ENCODE measurements around the gene DST.

- no peak for TF ChIP-seq TAF1 (IDR thresholded peaks at IDR 0.05; ENCODE audit: borderline replicate concordance, low read depth, low read length)
- no peak for TF ChIP-seq POLR2AphosphoS5 (IDR thresholded peaks at IDR 0.05; ENCODE audit: low read depth, low read length)
- TF ChIP-seq RCOR1 (IDR thresholded peaks at IDR 0.05; ENCODE audit: low read length), result no peak
- no peak for TF ChIP-seq CHD2 (IDR thresholded peaks at IDR 0.05; ENCODE audit: low read length, partially characterized antibody)
- no peak for TF ChIP-seq CTCF (IDR thresholded peaks at IDR 0.05)
- no peak for TF ChIP-seq RXRA (IDR thresholded peaks at IDR 0.05; ENCODE audit: borderline replicate concordance, low read depth)
- TF ChIP-seq MEF2A (IDR thresholded peaks at IDR 0.05; ENCODE audit: borderline replicate concordance, low read depth), result no peak
- no peak for TF ChIP-seq NFIC (IDR thresholded peaks at IDR 0.05; ENCODE audit: borderline replicate concordance)
- no peak for TF ChIP-seq GABPA (IDR thresholded peaks at IDR 0.05; ENCODE audit: low read depth)
Measured at GRCh38 chr6:56688521-56688920, 45.8 kb upstream of the DST start.

Data from SK-N-SH (cell line).